SH-SY5Y (cell line): ENCODE data around the gene PCED1A.

Source experiments
- GATA2 ChIP-seq: IDR thresholded peaks from 2 replicates; pipeline ENCODE4 v1.6.1; 2011; ENCODE audit warnings: mild to moderate bottlenecking, low read depth, low read length
- GATA3 ChIP-seq: IDR thresholded peaks from 2 replicates; pipeline ENCODE4 v1.6.1; 2011; ENCODE audit warnings: low read depth, mild to moderate bottlenecking, low read length, moderate library complexity

- TF ChIP-seq GATA3 (no peak), GATA2 (no peak)
Observed at GRCh38 chr20:2865101-2865500, 24.6 kb upstream of the PCED1A start.
